GM23338 (cell line): ENCODE measurements around the gene ETFBKMT.

Experiments used
- CTCF ChIP-seq, 2 experiments: fragments of 200-600 bp in 1 of 2; sonication (generic) in 1 of 2; conservative IDR thresholded peaks; 2 replicates each; pipeline versions ENCODE4 v1.5.1 to v1.6.1; 2016 to 2017; ENCODE audit warnings: antibody characterized with exemption in 2 of 2, low read depth in 2 of 2, mild to moderate bottlenecking in 2 of 2, moderate library complexity in 1 of 2
- EZH2 ChIP-seq: fragments of 200-600 bp; sonication (generic); IDR thresholded peaks from one replicate; pipeline ENCODE4 v1.8.0; 2017; ENCODE audit warnings: antibody characterized with exemption, mild to moderate bottlenecking, low read depth; ENCODE audit not compliant: unreplicated experiment
- STAT1 ChIP-seq: IDR thresholded peaks from one replicate; pipeline ENCODE4 v1.6.1; 2016; ENCODE audit warnings: antibody characterized with exemption; ENCODE audit not compliant: unreplicated experiment
- TF ChIP-seq, protein P1 (sequence below): IDR thresholded peaks from 2 replicates; pipeline ENCODE4 v1.6.1; 2016; ENCODE audit warnings: antibody characterized with exemption
- TF ChIP-seq, protein P2 (sequence below): IDR thresholded peaks from one replicate; pipeline ENCODE4 v1.6.1; 2018; ENCODE audit warnings: antibody characterized with exemption; ENCODE audit not compliant: unreplicated experiment

- TF ChIP-seq STAT1 (no peak), CTCF (conservative IDR thresholded peaks at IDR 0.05; ENCODE audit: low read depth in 2 of 2) (no peak), EZH2 (no peak)
- TF ChIP-seq, protein P1, sequence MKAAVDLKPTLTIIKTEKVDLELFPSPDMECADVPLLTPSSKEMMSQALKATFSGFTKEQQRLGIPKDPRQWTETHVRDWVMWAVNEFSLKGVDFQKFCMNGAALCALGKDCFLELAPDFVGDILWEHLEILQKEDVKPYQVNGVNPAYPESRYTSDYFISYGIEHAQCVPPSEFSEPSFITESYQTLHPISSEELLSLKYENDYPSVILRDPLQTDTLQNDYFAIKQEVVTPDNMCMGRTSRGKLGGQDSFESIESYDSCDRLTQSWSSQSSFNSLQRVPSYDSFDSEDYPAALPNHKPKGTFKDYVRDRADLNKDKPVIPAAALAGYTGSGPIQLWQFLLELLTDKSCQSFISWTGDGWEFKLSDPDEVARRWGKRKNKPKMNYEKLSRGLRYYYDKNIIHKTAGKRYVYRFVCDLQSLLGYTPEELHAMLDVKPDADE: no peak
- TF ChIP-seq, protein P2, sequence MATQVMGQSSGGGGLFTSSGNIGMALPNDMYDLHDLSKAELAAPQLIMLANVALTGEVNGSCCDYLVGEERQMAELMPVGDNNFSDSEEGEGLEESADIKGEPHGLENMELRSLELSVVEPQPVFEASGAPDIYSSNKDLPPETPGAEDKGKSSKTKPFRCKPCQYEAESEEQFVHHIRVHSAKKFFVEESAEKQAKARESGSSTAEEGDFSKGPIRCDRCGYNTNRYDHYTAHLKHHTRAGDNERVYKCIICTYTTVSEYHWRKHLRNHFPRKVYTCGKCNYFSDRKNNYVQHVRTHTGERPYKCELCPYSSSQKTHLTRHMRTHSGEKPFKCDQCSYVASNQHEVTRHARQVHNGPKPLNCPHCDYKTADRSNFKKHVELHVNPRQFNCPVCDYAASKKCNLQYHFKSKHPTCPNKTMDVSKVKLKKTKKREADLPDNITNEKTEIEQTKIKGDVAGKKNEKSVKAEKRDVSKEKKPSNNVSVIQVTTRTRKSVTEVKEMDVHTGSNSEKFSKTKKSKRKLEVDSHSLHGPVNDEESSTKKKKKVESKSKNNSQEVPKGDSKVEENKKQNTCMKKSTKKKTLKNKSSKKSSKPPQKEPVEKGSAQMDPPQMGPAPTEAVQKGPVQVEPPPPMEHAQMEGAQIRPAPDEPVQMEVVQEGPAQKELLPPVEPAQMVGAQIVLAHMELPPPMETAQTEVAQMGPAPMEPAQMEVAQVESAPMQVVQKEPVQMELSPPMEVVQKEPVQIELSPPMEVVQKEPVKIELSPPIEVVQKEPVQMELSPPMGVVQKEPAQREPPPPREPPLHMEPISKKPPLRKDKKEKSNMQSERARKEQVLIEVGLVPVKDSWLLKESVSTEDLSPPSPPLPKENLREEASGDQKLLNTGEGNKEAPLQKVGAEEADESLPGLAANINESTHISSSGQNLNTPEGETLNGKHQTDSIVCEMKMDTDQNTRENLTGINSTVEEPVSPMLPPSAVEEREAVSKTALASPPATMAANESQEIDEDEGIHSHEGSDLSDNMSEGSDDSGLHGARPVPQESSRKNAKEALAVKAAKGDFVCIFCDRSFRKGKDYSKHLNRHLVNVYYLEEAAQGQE: no peak
These were observed 53.4 kb downstream of the ETFBKMT start for GRCh38 chr12:31712877-31713276.
